IPS-18c (cell line): ENCODE results near the gene SPPL2B.
"Not testable (repeated sequence)": the region's sequence is repeated elsewhere in the genome, so short reads cannot be mapped to it uniquely, and the experiment has no call there.

Experiments
- H3K4me3 ChIP-seq: 2 replicates; pipeline ENCODE4 v1.7.0; 2013; ENCODE audit warnings: low read depth, mild to moderate bottlenecking, low read length, moderate library complexity; ENCODE audit not compliant: insufficient read depth
- H3K9me3 ChIP-seq: one replicate; pipeline ENCODE4 v1.6.1; 2013; ENCODE audit warnings: mild to moderate bottlenecking, low read length, moderate library complexity; ENCODE audit not compliant: control insufficient read depth, insufficient read depth

The SPPL2B gene, protein sequence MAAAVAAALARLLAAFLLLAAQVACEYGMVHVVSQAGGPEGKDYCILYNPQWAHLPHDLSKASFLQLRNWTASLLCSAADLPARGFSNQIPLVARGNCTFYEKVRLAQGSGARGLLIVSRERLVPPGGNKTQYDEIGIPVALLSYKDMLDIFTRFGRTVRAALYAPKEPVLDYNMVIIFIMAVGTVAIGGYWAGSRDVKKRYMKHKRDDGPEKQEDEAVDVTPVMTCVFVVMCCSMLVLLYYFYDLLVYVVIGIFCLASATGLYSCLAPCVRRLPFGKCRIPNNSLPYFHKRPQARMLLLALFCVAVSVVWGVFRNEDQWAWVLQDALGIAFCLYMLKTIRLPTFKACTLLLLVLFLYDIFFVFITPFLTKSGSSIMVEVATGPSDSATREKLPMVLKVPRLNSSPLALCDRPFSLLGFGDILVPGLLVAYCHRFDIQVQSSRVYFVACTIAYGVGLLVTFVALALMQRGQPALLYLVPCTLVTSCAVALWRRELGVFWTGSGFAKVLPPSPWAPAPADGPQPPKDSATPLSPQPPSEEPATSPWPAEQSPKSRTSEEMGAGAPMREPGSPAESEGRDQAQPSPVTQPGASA

DNA sequence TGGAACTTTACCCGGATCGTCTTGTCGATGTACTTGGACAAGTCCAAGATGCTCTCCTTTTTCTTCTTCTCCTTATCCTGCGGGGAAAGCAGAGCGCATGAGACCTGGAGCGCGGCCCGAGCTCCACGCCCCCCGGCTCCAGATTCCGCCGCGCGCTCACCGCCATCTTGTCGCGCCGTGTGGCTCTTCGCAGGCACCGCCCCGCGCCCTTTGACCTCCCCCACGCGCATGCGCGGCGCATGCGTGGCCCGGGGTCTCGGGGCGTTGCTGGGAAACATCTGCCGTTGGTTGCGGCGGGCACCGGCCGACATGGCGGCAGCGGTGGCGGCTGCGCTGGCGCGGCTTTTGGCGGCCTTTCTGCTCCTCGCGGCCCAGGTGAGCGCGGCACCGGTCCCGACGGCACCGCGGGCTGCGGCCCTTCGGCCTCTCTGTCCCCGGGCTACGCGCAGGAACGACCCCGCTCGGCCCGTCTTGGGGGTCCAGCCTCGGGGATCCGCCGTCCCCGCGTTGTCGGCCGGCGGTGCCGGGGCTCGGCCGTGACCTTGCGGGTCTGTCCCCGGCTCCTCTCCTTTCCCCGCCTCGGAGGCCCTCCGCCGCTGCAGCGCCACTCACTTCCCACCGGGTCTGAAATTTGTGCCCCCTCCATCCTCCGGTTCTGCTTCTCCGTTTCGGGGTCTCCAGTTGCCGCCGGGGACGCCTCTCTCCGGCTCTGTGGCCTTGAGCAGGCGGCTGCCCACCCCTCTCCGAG is at the start of gene SPPL2B, which contains the start of gene LSM7:
Gene SPPL2B (plus strand): TSS at position 284 of the 748 bp plus-strand sequence. CDS start 26 bp downstream, at position 310.
Gene LSM7 (minus strand): TSS at position 186 of the 748 bp plus-strand sequence. CDS start 20 bp downstream, at position 166.
- peak within 1 kb of the TSS; percentile 88 for H3K4me3 ChIP-seq
- H3K9me3 ChIP-seq: no peaks in the 10 kb centered on the region

DNA sequence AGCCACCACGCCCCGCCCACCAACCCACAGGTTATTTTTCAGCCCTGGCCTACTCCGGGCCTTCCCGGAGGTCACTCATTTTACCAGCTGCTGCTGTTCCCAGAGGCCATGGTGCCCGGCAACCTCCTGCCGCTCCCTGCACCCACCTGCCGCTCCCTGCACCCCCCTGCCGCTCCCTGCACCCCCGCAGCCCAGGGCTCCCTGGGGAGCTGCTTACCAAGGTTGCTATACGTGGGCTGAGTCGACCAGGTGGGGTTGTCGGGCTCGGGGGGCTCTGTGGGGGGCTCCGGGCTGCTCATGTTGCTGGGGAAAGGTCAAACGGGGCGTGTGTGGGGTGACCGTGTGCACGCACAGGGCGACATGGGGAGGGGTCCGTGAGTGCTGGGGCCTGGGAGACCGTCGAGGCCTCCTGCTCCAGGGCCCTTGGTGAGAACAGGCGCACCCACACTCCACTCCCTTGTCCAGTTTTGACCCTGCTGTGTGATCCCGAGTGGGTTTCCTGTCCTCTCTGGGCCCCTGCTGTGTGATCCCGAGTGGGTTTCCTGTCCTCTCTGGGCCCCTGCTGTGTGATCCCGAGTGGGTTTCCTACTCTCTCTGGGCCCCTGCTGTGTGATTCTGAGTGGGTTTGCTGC is 47.7 kb upstream of the SPPL2B start:
- Histone ChIP-seq H3K4me3 (no peak overlapping the region), H3K9me3 (no peaks in the 10 kb centered on the region)

DNA sequence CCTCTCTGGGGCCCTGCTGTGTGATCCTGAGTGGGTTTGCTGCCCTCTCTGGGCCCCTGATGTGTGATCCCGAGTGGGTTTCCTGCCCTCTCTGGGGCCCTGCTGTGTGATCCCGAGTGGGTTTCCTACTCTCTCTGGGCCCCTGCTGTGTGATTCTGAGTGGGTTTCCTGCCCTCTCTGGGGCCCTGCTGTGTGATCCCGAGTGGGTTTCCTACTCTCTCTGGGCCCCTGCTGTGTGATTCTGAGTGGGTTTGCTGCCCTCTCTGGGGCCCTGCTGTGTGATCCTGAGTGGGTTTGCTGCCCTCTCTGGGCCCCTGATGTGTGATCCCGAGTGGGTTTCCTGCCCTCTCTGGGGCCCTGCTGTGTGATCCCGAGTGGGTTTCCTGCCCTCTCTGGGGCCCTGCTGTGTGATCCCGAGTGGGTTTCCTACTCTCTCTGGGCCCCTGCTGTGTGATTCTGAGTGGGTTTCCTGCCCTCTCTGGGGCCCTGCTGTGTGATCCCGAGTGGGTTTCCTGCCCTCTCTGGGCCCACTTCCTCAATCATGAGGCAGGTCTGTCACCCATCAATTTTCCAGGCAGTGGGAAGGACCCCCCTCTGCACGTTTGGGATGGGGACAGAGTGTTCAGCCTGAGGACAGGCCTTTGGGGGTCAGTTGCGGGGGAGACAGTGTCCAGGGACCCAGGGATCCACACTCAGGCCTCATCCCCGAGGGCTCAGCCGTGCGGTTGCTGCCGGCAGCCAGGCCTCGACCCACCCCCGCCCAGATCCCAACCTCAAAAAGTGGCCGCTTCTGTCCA is 47.0 kb upstream of the SPPL2B start:
- not testable (repeated sequence) for H3K9me3 ChIP-seq
- peak overlapping the region; percentile 56 for H3K4me3 ChIP-seq

DNA sequence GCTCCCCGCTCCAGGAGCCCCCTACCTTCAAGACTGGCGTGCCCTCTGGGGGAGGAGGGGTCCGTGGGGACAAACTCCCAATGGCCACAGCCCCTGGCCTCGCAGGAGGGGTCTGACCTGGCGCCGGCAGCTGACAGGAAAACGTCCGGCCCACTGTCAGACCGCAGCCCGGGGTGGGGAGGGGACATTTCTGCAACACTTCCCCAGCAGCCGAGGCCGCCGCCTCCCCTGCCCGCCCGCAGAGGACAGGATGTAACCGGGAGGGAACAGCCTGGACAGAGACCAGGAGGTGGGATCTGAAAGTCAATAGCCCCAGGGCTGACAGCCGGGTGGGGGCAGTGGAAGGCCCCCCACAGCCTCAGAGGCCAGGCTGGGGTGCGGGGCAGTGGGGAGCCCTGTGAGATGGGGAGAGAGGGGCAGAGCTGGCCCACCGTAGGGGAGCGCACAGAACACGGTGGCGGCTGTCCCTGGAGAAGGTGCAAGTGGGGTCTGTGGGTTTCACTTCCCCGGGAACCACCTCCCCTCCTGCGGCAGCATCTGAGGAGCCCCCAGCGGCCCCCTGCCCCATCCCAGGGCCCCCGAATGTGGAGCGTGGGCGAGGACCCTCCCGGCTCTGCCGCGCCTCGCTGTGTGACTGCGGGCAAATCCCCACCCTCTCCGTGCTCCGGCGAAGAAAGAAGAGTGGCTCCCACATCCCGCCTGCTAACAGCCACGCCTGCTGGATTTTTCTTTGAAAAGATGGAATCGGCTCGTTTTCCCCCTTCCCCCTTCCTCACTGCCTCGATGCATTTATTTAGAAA is 46.2 kb upstream of the SPPL2B start, which contains the start of gene PEAK3:
Gene PEAK3 (minus strand): TSS at position 114 of the 800 bp plus-strand sequence. CDS start 1,244 bp downstream, outside the sequence.
- Histone ChIP-seq H3K4me3 (peak within 1 kb of the TSS; percentile 56), H3K9me3 (no peaks in the 10 kb centered on the region)

DNA sequence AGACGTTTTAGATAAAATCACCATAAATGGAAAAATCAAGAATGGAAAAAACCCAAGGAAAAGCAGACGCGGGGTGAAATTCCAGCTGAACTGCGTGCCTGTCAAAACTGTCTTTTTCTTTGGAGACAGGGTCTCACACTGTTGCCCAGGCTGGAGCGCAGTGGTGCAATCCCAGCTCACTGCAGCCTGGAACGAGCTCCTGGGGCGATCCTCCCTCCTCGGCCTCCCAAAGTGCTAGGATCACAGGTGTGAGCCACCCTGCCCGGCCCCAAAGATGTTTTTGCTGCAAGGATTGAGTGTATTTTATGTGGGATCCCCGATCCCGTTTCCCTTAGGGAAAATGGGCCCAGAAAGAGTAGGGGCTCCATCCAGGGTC is 45.6 kb upstream of the SPPL2B start:
- H3K9me3 ChIP-seq: no peaks in the 10 kb centered on the region
- H3K4me3 ChIP-seq: no peak overlapping the region

DNA sequence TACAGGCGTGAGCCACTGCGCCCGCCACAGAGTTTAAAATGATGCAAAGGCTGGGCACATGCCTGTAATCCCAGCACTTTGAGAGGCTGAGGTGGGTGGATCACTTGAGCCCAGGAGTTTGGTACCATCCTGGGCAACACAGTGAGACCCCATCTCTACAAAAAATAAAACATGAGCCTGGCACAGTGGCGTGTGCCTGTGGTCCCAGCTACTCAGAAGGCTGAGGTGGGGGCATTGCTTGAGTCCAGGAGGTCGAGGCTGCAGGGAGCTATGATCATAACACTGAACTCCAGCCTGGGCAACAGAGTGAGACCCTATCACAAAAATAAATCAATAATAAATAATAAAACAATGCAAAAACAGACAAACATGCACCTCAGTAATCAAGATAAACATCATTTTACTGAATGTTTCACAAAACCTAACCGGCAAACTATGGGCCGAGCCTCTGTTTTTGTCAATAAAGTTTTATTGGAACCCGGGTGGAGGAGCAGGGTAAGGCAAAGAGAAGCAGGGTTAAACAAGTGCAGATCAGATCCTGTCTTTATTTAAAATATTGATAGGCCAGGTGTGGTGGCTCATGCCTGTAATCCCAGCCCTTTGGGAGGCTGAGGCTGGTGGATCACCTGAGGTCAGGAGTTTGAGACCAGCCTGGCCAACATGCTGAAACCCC is 44.5 kb upstream of the SPPL2B start:
- peaks cover under 1% of the 10 kb centered on the region for H3K9me3 ChIP-seq
- H3K4me3 ChIP-seq: no peak overlapping the region

DNA sequence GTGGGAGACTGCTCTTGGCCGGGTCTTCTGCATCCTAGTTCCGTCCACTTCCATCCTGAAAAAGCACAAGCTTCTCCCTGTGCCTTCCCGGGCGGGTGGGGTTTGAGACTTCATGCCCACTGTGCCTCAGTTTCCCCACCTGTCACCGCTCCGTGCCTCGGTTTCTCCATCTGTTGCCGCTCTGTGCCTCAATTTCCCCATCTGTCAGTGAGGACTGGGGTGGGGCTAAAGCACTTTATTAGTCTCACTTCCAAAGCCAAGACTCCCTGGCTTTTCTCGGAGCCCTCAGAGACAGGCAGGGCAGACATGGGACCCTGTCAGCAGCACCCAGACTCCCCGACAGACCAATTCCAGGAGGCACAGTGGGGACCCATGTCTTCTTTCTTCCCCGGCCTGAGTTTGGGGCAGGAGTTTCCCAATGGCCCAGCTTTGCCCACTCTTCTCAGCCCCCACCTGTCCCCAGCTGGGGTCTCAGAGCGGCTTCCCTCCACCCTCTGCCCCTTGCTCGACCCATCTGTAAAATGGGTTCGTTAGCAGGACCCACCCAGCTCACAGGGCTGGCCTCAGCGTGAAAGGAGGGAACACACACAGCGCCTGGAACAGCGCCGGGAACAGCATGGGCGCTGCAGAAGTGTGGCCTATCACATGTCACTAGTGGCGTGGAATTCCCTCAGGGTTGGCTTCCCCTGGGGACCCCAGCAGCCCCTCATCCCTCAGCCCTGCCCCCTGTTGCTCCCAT is 41.9 kb upstream of the SPPL2B start:
- no peak overlapping the region for H3K4me3 ChIP-seq
- peaks cover 2% of the 10 kb centered on the region for H3K9me3 ChIP-seq

DNA sequence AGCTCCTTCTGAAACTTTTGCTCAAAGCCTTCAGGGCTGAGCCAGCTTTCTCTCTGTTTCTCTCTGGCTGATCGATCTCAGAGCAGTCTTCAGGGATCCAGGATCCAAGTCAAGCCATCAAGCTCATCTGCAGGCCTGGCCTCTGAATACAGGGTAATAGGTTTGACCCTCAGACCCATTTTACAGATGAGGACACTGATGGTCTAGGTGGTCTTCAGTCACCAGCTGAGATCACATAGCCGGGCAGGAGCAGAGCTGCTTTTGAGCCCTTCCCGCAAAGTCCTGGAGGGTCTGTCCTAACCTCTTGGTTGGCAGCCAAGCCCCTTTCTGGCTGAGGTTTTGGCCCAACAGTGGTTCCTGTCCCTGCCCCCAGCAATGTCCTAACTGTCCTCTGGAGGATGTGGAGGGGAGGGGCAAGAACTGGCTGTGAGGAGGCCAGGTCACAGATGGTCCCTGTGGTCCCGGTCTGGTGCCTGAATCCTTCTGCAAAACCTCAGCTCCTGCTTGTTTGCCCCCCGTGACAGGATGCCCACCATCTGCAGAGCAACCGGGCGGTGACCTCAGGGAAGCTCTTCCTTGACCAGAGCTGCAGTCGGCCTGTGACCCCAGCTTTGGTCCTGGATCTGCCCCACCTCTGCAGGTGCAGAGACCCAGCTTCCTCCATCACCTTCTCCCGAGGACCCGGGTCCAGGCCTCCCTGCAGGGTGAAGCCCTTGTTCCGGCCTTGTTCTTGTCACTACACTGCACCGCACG is 40.7 kb upstream of the SPPL2B start:
- peaks cover 2% of the 10 kb centered on the region for H3K9me3 ChIP-seq
- H3K4me3 ChIP-seq: no peak overlapping the region

DNA sequence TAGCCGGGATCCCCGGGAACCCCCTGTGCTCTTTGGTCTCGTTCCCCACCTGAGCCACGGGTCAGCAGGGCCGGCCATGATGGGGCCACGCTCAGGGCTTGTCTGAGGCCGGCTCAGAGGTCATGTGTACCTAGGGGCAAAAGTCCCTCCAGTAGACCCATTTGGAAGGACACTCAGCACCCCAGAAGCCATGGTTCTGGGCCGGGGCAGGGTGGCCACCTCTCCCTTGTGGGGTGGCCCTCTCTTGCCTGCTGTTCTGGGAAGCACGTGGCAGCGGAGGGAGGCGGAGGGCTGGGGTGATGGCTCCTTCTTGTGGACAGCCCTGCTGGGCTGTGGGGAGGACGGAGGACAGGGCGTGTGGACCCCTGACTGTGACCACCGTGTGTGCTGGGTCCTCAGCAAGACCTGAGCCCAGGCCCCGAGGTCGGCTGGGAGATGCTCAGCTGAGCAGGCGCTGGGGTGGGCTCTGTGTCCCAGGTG is 40.1 kb upstream of the SPPL2B start:
- H3K4me3 ChIP-seq: no peak overlapping the region
- peaks cover 2% of the 10 kb centered on the region for H3K9me3 ChIP-seq

DNA sequence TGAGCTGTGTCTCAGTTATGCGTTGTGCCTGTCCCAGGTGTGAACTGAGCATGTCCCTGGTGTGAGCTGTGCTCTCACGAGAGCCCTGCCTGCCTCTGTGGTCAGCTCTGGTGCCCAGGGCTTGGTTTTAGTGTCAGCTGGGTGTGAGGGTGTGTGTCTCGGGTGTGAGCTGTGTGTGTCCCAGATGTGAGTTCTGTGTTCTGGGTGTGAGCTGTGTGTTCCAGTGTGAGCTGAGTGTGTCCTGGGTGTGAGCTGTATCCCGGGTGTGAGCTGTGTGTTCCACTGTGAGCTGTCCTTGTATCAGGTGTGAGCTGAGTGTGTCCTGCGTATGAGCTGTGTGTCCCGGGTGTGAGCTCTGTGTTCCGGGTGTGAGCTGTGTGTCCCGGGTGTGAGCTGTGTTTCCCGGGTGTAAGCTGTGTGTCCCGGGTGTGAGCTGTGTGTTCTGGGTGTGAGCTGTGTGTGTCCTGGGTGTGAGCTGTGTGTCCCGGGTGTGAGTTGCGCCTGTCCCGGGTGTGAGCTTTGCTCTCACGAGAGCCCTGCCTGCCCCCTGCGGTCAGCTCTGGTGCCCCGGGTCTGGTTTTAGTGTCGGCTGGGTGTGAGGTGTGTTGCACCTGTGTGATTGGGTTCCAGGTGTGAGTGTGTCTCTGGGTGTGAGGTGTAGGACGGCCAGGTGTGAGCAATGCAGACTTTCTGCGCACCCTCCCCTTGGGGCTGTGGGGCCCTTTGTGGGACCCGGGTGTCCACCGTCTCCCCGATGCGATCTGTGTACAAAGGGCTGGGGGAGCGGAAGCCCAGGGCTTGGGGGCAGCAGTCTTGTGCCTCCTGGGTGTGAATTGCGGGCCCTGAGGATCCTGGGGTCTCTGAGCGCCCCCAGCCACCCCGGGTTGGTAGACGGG is 39.4 kb upstream of the SPPL2B start:
- H3K4me3 ChIP-seq: no peak overlapping the region
- peaks cover 2% of the 10 kb centered on the region for H3K9me3 ChIP-seq

DNA sequence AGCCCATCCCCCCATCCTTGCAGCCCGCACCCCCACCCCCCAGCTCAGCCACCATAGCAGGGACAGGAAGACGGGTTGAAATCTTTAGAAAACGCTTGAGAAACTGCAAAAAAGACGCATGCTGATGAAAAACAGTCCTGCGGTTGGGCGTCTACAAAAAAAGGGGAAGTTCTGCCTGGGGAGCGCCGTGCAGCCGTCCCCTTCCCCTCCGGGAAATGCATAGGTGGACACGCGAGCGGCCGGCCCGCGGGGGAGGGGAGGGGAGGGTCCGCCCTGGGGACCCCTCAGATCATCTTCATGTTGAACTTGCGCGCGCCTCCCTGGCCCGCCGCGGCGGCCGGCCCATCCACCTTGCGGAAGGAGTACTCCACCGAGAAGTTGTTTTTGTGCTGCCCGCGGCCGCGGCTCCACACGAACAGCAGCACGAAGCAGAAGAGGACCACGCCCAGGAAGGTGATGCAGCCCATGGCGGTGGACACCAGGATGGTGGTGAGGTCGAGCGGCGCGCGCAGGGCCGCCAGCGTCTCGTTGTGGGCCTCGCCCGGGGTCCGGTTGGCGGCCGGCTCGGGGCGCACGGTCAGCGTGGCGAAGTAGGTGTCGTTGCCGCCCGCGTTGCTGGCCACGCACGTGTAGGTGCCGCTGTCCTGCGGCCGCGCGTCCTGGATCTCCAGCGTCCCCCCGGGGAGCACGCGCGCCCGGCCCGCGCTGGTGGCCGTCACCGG is 38.6 kb upstream of the SPPL2B start:
- peaks cover 2% of the 10 kb centered on the region for H3K9me3 ChIP-seq
- H3K4me3 ChIP-seq: no peak overlapping the region

DNA sequence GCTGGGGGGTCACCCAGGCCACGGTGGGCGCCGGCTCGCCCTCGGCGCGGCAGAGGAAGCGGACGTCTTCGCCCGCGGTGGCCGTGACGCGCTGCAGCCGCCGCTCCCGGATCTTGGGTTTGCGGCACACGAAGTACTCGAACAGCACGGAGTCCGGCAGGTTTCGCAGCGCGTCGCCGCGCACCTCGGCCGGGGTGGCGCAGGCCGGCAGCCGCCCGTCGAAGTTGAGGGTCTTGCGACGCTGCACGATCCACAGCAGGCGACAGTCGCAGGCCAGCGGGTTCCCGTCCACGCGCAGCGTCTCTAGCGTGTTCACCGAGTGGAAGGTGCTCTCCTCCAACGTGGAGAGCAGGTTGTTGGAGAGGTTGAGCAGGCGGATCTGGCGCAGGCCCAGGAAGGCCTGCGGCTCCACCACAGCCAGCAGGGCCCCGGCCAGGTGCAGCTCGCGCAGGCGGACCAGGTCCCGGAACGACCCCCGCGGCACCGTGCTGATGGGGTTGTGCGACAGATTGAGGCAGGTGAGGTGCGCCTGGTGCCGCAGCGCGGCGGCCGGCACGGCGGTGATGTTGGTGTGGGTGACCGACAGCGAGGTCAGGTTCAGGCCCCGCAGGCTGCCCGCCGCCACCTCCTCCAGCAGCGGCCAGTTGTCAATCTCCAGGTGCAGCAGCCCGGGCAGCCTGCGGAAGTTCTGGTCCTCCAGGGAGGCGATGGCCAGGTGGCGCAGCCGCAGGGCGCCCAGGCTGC is 37.9 kb upstream of the SPPL2B start:
- no peak overlapping the region; the same call in 1 of the 2 replicates for H3K4me3 ChIP-seq
- peaks cover 2% of the 10 kb centered on the region for H3K9me3 ChIP-seq
